HCT116 (cell line): ENCODE data around the gene COL5A2. TPM values are rescaled to one million over a fixed set of nuclear protein-coding genes. Genes with fewer than 3 reads are reported as not detected.

ENCODE experiments used
- ATAC-seq: fragments of 200-7000 bp; cut with Tn5 transposase; 2 replicates; pipeline ENCODE4 v1.9.1; 2020; ENCODE audit warnings: mild to moderate bottlenecking, moderate library complexity
- BruUV-seq: library from RNA; stranded (reverse); fragments of 400-500 nt; replicated peaks from 2 replicates; lab custom pipeline; 2021; lab: Mats Ljungman, UMichigan
- CTCF ChIA-PET: fragments of 300-600 bp; sonication (Branson Sonifier 250); formaldehyde crosslinking; loops from one replicate; lab custom pipeline; 2021; ENCODE audit warnings: antibody characterized with exemption; lab: Charles Lee
- POLR2A ChIA-PET: fragments of 300-600, 350-600 bp; sonication (Branson Sonifier 250); formaldehyde crosslinking; loops from one replicate; lab custom pipeline; 2021; ENCODE audit warnings: antibody characterized with exemption; lab: Charles Lee
- RAD21 ChIA-PET, 2 experiments: fragments of 300-600 bp; sonication (Branson Sonifier 250); formaldehyde crosslinking; loops; one replicate each; lab custom pipeline; 2023; ENCODE audit warnings: low total read pairs in 2 of 2; ENCODE audit not compliant: uncharacterized antibody in 2 of 2, unreplicated experiment in 2 of 2, low non-redundant PET in 1 of 2; lab: Charles Lee
- DNase-seq: peaks from one replicate; pipeline ENCODE4 v3.0.0-alpha.2; 2010; ENCODE audit warnings: low read depth, low spot score
- H2AFZ ChIP-seq: fragments of 200-600 bp; shearing (Covaris generic), sonication (generic); 2 replicates; pipeline ENCODE4 v1.6.1; 2017; ENCODE audit warnings: low read depth, mixed run types, mixed read lengths, antibody characterized with exemption, low read length; ENCODE audit not compliant: poor library complexity, severe bottlenecking
- H3K27ac ChIP-seq: 2 replicates; pipeline ENCODE4 v1.5.1; 2012; ENCODE audit warnings: low read depth, low read length
- H3K27me3 ChIP-seq: fragments of 200-600 bp; sonication (generic); 2 replicates; pipeline ENCODE4 v1.6.1; 2016; ENCODE audit warnings: mixed run types, low read length, mixed read lengths; ENCODE audit not compliant: insufficient read depth
- H3K36me3 ChIP-seq, 2 experiments: fragments of 200-500 bp in 1 of 2; fragments of 200-600 bp in 1 of 2; sonication (Bioruptor generic) in 1 of 2; sonication (generic) in 1 of 2; 2 replicates each; pipeline versions ENCODE4 v1.5.1 to v1.6.1; 2014 to 2016; ENCODE audit warnings: low read length in 2 of 2, inconsistent platforms in 1 of 2, mixed read lengths in 1 of 2, mixed run types in 1 of 2; ENCODE audit not compliant: insufficient read depth in 2 of 2, control insufficient read depth in 1 of 2
- H3K4me1 ChIP-seq, 2 experiments: fragments of 200-600 bp in 1 of 2; sonication (generic) in 1 of 2; 2 replicates each; pipeline versions ENCODE4 v1.5.1 to v1.6.1; 2012 to 2017; ENCODE audit warnings: low read length in 2 of 2, inconsistent platforms in 1 of 2, mild to moderate bottlenecking in 1 of 2, mixed read lengths in 1 of 2, mixed run types in 1 of 2, moderate library complexity in 1 of 2; ENCODE audit not compliant: insufficient read depth in 2 of 2, control insufficient read depth in 1 of 2
- H3K4me2 ChIP-seq: fragments of 200-600 bp; sonication (generic); 2 replicates; pipeline ENCODE4 v1.6.1; 2017; ENCODE audit warnings: mixed run types, low read length, mixed read lengths
- H3K4me3 ChIP-seq, 2 experiments: fragments of 200-600 bp in 1 of 2; sonication (generic) in 1 of 2; replicated peaks in 1 of 2; 2 replicates each; pipeline ENCODE4 v1.5.1; 2011 to 2016; ENCODE audit warnings: low read length in 2 of 2, control low read depth in 1 of 2, low read depth in 1 of 2, mild to moderate bottlenecking in 1 of 2, mixed read lengths in 1 of 2, mixed run types in 1 of 2
- H3K79me2 ChIP-seq: fragments of 200-600 bp; sonication (generic); 2 replicates; pipeline ENCODE4 v1.6.1; 2017; ENCODE audit warnings: mild to moderate bottlenecking, mixed run types, low read length, moderate library complexity, mixed read lengths; ENCODE audit not compliant: insufficient read depth
- H3K9ac ChIP-seq: fragments of 200-600 bp; sonication (generic); 2 replicates; pipeline ENCODE4 v1.6.1; 2016; ENCODE audit warnings: low read length, mixed read lengths
- H3K9me2 ChIP-seq: fragments of 200-600 bp; sonication (generic), shearing (Covaris generic); 2 replicates; pipeline ENCODE4 v1.6.1; 2017; ENCODE audit warnings: mixed run types, mild to moderate bottlenecking, moderate library complexity; ENCODE audit not compliant: insufficient read depth
- H3K9me3 ChIP-seq, 2 experiments: fragments of 200-500 bp in 1 of 2; fragments of 200-600 bp in 1 of 2; sonication (Bioruptor generic) in 1 of 2; sonication (generic) in 1 of 2; 2 replicates each; pipeline ENCODE4 v1.6.1; 2014 to 2017; ENCODE audit warnings: low read length in 2 of 2, mixed read lengths in 2 of 2, inconsistent platforms in 1 of 2, low read depth in 1 of 2, mild to moderate bottlenecking in 1 of 2, mixed run types in 1 of 2, moderate library complexity in 1 of 2; ENCODE audit not compliant: control insufficient read depth in 1 of 2, insufficient read depth in 1 of 2
- H4K20me1 ChIP-seq: fragments of 200-600 bp; sonication (generic), shearing (Covaris generic); 2 replicates; pipeline ENCODE4 v1.6.1; 2017; ENCODE audit warnings: mixed run types, mild to moderate bottlenecking, moderate library complexity; ENCODE audit not compliant: insufficient read depth
- FOSL1 ChIP-seq: IDR thresholded peaks from 2 replicates; pipeline ENCODE4 v1.6.1; 2012; ENCODE audit warnings: low read depth
- SIN3A ChIP-seq: IDR thresholded peaks from 2 replicates; pipeline ENCODE4 v1.6.1; 2012; ENCODE audit warnings: low read depth
- TCF7L2 ChIP-seq: IDR thresholded peaks from 2 replicates; pipeline ENCODE4 v1.7.0; 2011; ENCODE audit warnings: borderline replicate concordance, inconsistent platforms; ENCODE audit not compliant: insufficient read depth, insufficient read length; ENCODE audit errors: extremely low read depth
- intact Hi-C: fragments of 100-400 bp; cut with micrococcal nuclease; formaldehyde crosslinking; loops from 2 replicates; pipeline ENCODE4 v1.10.0; 2022
- total RNA-seq: library from RNA; stranded (reverse); gene quantifications from one replicate; pipeline ENCODE4 v1.2.1, GENCODE V29; 2021; ENCODE audit not compliant: unreplicated experiment
- TF ChIP-seq, protein P1 (sequence below): IDR thresholded peaks from 2 replicates; pipeline ENCODE4 v1.6.1; 2011; ENCODE audit warnings: mild to moderate bottlenecking, low read length, moderate library complexity; ENCODE audit not compliant: insufficient replicate concordance; ENCODE audit errors: extremely low read depth

Gene COL5A2
- total RNA-seq, 1 experiment from 2014 or later, result 2.3 TPM

DNA sequence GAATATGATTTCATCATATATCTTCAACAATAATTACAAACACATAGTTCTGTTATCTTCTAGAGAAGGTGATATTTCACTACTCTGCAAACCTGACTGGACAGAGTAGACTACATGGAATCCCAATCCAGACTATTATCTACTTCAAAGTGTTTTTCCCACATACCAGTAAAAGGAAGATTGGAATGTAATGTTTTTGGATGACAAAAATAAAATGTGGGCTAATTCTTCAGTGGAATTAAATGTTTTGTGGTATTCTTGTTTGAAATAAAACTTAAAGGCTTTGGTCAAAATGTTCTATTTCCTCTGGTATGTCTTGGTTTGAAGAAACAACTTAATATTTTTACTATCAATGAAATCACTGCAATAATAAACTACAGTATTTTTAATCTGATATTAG is 22.1 kb downstream of the COL5A2 start:
- H3K4me2 ChIP-seq, result no peak overlapping the region
- no peak overlapping the region for H2AFZ ChIP-seq
- intact Hi-C loops, result no loop called here
- H3K9me2 ChIP-seq, result no peaks in the 10 kb centered on the region
- RAD21 ChIA-PET, result no interaction called here
- H3K4me1 ChIP-seq, result no peaks in the 10 kb centered on the region
- no peaks in the 10 kb centered on the region for H3K36me3 ChIP-seq
- DNase-seq (no peak), ATAC-seq (no peak)
- POLR2A ChIA-PET, result no interaction called here
- H4K20me1 ChIP-seq, result no peaks in the 10 kb centered on the region
- H3K9ac ChIP-seq, result no peak overlapping the region
- no peaks in the 10 kb centered on the region for H3K27me3 ChIP-seq
- BruUV-seq, result no TSS peak
- no peaks in the 10 kb centered on the region for H3K79me2 ChIP-seq
- no peak overlapping the region for H3K27ac ChIP-seq
- no peak for TF ChIP-seq SIN3A
- TF ChIP-seq TCF7L2, result no peak
- TF ChIP-seq, protein P1, sequence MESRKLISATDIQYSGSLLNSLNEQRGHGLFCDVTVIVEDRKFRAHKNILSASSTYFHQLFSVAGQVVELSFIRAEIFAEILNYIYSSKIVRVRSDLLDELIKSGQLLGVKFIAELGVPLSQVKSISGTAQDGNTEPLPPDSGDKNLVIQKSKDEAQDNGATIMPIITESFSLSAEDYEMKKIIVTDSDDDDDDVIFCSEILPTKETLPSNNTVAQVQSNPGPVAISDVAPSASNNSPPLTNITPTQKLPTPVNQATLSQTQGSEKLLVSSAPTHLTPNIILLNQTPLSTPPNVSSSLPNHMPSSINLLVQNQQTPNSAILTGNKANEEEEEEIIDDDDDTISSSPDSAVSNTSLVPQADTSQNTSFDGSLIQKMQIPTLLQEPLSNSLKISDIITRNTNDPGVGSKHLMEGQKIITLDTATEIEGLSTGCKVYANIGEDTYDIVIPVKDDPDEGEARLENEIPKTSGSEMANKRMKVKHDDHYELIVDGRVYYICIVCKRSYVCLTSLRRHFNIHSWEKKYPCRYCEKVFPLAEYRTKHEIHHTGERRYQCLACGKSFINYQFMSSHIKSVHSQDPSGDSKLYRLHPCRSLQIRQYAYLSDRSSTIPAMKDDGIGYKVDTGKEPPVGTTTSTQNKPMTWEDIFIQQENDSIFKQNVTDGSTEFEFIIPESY, result no peak
- CTCF ChIA-PET, result interaction anchor here (0.9 kb wide), 1 partner anchor 15 kb away, joined by 3 read pairs; no protein-coding TSS in a partner anchor
- no peak overlapping the region for H3K4me3 ChIP-seq
- no peaks in the 10 kb centered on the region for H3K9me3 ChIP-seq

DNA sequence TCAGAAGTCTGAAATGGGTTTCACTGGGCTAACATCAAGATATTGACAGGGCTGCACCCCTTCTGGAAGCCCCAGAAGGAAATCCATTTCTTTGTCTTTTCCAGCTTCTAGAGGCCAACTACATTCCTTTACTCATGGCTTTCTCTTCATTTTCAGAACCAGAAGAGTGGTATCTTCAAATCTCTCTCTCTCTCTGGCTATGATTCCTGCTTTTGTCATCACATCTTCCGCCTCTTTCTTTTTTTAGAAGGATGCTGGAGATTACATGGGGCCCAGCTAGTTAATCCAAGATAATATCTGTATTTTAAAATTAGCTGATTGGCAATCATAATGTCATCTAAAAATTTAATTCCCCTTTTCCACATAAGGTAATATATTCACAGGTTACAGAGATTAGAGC is 23.8 kb downstream of the COL5A2 start:
- H3K4me3 ChIP-seq, result no peak overlapping the region
- DNase-seq (no peak), ATAC-seq (no peak)
- H3K36me3 ChIP-seq, result no peaks in the 10 kb centered on the region
- ChIA-PET RAD21 (no interaction called here), CTCF (interaction anchor here (1.4 kb wide), 1 partner anchor 13 kb away, joined by 7 read pairs; no protein-coding TSS in a partner anchor), POLR2A (no interaction called here)
- no peaks in the 10 kb centered on the region for H3K27me3 ChIP-seq
- no TSS peak for BruUV-seq
- H3K4me1 ChIP-seq, result no peaks in the 10 kb centered on the region
- H3K9me3 ChIP-seq, result no peaks in the 10 kb centered on the region
- no peak overlapping the region for H3K27ac ChIP-seq
- H2AFZ ChIP-seq, result no peak overlapping the region
- H4K20me1 ChIP-seq, result no peaks in the 10 kb centered on the region
- no peaks in the 10 kb centered on the region for H3K79me2 ChIP-seq
- no peak overlapping the region for H3K9ac ChIP-seq
- TF ChIP-seq FOSL1, result no peak
- TF ChIP-seq, protein P1, result no peak
- H3K4me2 ChIP-seq, result no peak overlapping the region
- no peaks in the 10 kb centered on the region for H3K9me2 ChIP-seq
- intact Hi-C loops, result no loop called here
